ENCODE results near the gene SLC52A3.
"Not testable (repeated sequence)": the region's sequence is repeated elsewhere in the genome, so short reads cannot be mapped to it uniquely, and the experiment has no call there.

Gene SLC52A3

GRCh38 chr20:725491-725890 is 42.8 kb downstream of the SLC52A3 start:
- DNase-seq: no peak

GRCh38 chr20:724797-725196 is 43.5 kb downstream of the SLC52A3 start:
- DNase-seq: not testable (repeated sequence)

- no peak for DNase-seq
Measured at GRCh38 chr20:723756-724155, 44.5 kb downstream of the SLC52A3 start.

GRCh38 chr20:722822-723644 is 45.3 kb downstream of the SLC52A3 start:
- no peak for DNase-seq

GRCh38 chr20:721876-722275 is 46.4 kb downstream of the SLC52A3 start:
- DNase-seq: no peak

GRCh38 chr20:719816-720215 is 48.5 kb downstream of the SLC52A3 start:
- DNase-seq: no peak

GRCh38 chr20:719068-719467 is 49.2 kb downstream of the SLC52A3 start:
- DNase-seq: no peak

- DNase-seq: no peak
Measured at GRCh38 chr20:717832-718231, 50.5 kb downstream of the SLC52A3 start.

- DNase-seq: no peak
Measured at GRCh38 chr20:717271-717670, 51.0 kb downstream of the SLC52A3 start.

- no peak for DNase-seq
Measured at GRCh38 chr20:714453-714852, 53.8 kb downstream of the SLC52A3 start.

- DNase-seq: no peak
Measured at GRCh38 chr20:711576-711975, 56.7 kb downstream of the SLC52A3 start.

GRCh38 chr20:710780-711450 is 57.4 kb downstream of the SLC52A3 start:
- no peak for DNase-seq

All from CD4-positive, alpha-beta T cell treated with Interferon gamma for 1 hour (primary cell).